Measurements from ENCODE around the gene TKT. TPM values are rescaled to one million over a fixed set of nuclear protein-coding genes. Genes with fewer than 3 reads are reported as not detected.

Gene TKT
- polyA plus RNA-seq, 4 donors, result 94.5 to 129 (median 101) TPM

DNA sequence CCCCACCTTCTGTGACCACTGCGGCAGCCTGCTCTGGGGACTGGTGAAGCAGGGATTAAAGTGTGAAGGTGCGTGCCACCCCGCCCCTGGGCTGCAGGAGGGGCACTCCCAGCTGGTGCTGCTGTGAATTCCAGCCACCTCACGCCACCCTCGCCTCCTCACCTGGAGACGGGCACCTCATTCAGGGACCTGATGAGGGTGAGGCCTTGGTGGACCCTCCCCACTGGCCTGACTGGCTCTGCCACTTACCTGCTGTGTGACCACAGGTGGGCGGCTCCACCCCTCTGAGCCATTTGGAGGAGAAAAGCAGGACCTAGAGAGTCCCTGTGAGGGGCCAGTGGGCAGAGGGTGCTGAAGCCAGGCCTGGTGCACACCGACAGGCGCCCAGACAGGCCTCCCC lies 72.3 kb downstream of the TKT start:
- DNase-seq (ENCODE audit: low read depth in 4 of 4, low spot score in 3 of 4), result no peak

DNA sequence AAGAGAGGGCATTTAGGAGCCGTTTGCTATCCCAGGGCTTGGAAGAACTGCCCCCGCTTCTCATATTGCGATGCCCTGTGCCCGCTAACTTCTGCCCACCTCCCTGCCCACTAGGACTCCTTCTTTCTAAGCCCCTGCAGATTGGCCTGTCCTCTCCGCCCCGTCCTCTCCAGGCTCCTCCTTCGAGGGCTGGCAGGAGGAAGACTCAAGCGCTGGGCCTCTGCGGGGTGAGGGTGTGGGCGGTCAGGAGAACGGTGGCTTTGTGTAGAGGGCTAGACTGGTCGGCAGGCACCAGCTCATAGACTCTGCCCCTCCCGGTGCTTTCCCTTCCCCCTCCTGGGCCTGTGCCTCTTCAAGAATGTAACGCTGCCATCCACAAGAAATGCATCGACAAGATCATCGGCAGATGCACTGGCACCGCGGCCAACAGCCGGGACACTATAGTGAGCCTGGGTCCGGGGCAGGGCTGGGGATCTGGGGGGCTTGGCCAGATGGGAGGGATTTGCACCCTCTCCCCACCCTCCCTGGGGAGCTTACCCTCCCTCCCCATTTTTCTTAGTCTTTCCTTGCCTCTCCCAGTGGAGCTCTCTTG lies 73.0 kb downstream of the TKT start:
- DNase-seq (ENCODE audit: low read depth in 4 of 4, low spot score in 3 of 4), result no peak

DNA sequence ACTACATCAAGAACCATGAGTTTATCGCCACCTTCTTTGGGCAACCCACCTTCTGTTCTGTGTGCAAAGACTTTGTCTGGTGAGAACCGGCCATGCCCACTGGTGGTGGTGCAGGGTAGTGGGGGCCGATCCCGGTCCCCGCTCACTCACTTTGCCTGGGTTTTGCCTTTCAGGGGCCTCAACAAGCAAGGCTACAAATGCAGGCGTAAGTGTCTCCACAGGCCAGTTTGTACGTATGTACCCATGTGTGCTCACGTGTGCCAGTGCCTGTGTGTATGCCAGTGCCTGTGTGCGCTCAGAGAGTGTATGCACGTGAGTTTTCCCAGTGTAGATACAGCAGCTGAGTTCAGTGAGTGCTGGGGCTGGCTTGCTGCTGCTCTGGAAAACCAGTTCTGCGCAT lies 74.3 kb downstream of the TKT start:
- no peak for DNase-seq (ENCODE audit: low read depth in 4 of 4, low spot score in 3 of 4)

DNA sequence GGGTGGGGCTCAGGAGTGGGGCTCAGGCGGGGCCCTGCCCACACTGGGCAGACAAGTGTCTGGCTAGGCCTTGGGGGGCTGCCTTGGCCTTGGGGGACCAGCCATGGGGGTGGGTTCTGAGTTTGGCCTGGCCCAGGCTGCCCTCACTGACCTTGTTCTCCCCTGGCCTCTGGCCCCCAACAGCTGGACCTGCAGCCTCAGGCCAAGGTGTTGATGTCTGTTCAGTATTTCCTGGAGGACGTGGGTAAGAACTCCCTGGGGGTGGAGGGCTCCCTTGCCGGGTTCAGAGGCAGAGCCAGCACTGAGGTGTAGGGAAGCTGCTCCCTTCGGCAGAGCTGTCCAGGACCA lies 74.8 kb downstream of the TKT start:
- no peak for DNase-seq (ENCODE audit: low read depth in 4 of 4, low spot score in 3 of 4)

DNA sequence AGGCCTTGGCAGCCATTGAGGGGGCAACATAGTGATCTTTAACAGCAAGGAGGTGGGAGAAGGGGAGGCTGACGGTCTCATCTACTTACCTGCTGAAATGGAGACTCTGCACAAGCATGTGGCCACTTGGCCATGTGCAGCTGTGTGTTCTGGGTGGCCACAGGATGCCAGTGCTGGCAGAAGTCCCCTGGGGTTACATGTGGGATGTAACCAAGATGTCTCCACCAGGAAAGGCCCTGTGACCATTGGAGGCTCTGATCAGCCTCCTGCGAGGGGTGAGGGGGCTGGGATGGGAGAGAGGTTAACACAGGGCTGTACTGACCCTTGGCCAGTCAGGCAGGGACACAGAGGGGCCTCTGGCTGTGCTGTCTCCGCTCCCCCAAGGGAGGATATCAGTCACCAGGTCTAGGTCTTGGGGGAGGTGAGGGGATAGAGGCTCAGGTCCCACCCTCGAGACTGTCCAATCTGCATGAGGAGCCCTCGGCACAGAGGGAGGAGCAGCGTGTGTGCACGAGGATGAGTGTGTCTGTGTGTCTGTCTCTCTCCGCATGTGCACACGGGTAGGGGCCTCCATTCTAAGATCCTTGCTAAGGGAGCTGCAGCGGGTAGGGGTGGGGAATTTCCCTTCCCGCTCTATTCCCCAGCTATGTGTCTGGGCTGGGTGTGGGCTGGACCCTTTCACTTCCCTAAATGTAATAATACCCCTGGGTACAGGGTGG lies 75.4 kb downstream of the TKT start:
- no peak for DNase-seq (ENCODE audit: low read depth in 4 of 4, low spot score in 3 of 4)

DNA sequence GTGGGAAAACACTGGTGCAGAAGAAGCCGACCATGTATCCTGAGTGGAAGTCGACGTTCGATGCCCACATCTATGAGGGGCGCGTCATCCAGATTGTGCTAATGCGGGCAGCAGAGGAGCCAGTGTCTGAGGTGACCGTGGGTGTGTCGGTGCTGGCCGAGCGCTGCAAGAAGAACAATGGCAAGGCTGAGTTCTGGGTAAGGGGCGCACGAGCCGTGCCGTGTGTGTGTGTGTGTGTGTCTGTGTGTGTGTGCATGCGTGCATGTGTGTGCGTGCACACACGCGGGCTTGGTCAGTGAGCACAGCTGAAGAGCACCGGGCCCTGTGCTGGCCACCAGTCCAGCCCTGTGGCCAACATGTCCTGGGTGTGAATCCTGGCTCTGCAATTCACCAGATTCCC lies 76.2 kb downstream of the TKT start:
- DNase-seq (ENCODE audit: low read depth in 4 of 4, low spot score in 3 of 4), result no peak

DNA sequence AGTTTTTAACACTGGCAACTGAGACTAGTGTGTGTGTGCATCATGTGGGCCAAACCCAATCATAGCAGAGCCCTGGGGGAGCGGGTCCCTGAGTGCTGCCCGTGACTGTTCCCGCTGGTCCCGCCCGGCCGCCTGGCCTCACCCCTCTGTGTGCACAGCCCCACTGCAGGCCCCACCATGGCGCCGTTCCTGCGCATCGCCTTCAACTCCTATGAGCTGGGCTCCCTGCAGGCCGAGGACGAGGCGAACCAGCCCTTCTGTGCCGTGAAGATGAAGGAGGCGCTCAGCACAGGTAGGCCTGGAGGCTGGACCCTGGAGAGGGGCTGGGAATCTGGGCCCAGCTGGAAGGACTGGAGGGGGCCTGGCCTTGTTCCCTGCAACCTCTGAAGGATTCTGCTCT lies 77.6 kb downstream of the TKT start:
- DNase-seq (ENCODE audit: low read depth in 4 of 4, low spot score in 3 of 4), result no peak

DNA sequence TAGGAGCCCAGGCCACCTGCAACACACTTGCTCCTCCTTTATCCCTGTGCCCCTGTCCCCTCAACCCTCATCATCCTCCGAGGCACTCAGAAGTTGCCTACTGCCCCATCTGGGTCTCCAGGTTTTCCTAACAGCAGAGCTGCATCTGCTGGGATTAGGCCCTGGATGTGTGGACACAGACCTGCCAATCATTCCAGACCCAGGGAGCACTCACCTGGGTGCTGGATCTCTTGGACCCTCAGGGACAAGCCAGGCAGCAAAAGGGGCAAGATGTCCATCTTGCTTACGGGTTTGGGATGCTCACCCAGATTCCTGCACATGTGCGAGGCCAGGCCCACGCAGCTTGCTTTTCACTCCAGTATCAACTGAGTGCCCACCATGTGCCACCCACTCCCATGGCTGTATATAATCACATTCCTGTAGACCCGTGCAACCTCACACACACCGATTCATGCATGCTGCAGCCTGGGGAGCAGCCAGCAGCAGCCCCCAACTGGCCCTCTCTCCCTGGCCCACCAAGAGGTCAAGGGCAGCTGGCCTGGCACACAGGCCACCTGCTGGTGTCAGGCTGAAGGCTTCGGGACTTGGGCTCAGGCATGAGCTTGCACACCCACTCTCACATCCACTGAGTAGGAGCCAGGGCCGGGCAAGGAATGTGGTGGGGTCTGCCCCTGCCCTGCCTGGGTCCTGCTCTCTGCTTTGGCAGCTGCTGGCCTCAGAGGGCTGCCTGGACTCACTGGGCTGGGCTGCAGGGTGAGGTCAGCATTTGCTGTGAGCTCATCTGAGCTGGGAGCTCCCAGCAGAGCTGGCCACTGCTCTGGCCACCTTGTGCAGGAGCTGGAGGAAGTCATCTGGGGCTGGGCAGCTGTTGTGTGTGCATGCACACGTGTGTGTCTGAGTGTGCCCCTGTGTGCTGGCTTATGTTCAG lies 79.9 kb downstream of the TKT start:
- no peak for DNase-seq (ENCODE audit: low read depth in 4 of 4, low spot score in 3 of 4)

Other genes starting within 250 kb of the TKT start
- gene SFMBT1, start 209.9 kb downstream of the TKT start, polyA plus RNA-seq (ENCODE audit: insufficient read length in 4 of 4), result 10 to 100 TPM in 2 of 4 donors, 1 to 10 TPM in 2; 8.5 to 12.5 (median 9.5) TPM
- 10 to 100 TPM; 24.8 to 31.8 (median 27.3) TPM for gene RFT1, start 125.6 kb downstream of the TKT start, polyA plus RNA-seq (ENCODE audit: insufficient read length in 4 of 4)
- 10 to 100 TPM; 20.0 to 25.5 (median 22.6) TPM for gene PRKCD, start 94.8 kb downstream of the TKT start, polyA plus RNA-seq (ENCODE audit: insufficient read length in 4 of 4)
- gene DCP1A, start 91.5 kb upstream of the TKT start, polyA plus RNA-seq (ENCODE audit: insufficient read length in 4 of 4), result 10 to 100 TPM; 27.5 to 34.2 (median 30.8) TPM
- 10 to 100 TPM in 3 of 4 donors, 1 to 10 TPM in 1; 8.8 to 15.6 (median 13.3) TPM for gene CACNA1D, start 238.6 kb upstream of the TKT start, polyA plus RNA-seq (ENCODE audit: insufficient read length in 4 of 4)

All from right renal pelvis (tissue), 4 donors.